ENCODE measurements around the gene GPR176. TPM values are rescaled to one million over a fixed set of nuclear protein-coding genes. Genes with fewer than 3 reads are reported as not detected.
"Not testable (repeated sequence)": the region's sequence is repeated elsewhere in the genome, so short reads cannot be mapped to it uniquely, and the experiment has no call there.

GPR176 gene
- total RNA-seq, 2 donors from 2014 or later, result 0.41 to 0.47 TPM

DNA sequence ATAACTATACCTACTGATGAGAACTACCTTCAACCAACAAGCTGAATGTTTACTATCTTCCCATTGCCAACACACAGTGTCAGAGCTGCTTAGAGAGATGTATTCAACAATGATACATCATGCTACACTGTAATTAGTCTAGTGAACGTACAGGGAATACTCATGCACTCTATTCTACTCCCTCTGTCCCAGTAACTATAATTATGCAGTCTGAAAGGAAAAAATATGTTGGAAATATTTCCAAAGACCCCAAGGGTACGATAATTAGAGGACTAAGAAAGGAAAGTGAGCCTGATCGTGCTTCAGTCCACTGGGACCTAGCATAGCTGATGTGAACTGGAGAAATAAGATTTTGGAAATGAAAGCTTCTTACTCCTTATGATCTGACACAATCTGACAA is 100.5 kb downstream of the GPR176 start:
- DNase-seq (ENCODE audit: low spot score in 2 of 2), result no peak
- no peak overlapping the region for H3K27ac Mint-ChIP-seq
- ATAC-seq, result no peak
- H3K36me3 Mint-ChIP-seq, result no peaks in the 10 kb centered on the region
- H3K9me3 Mint-ChIP-seq, result peaks cover 0 to 10% of the 10 kb centered on the region in 2 donors

DNA sequence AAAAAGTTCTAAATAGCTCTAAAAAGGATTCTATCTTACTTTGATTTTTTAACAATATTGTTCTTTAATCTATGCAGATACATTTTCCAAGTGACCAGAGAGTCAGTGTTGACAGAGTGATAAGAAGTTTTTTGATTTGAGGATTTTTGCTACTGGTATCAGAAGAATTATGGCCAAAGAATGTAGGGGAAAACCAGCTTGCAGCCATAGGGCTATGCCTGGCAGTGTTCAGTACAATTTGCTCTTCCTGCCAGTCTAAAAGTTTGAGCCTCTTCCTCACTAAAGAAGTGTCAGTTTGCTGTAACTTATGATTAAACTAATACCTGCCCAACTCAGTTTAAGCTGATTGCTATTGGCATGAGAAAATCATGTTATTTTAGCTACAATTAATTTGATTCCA is 102.2 kb downstream of the GPR176 start:
- no peak overlapping the region for H3K27ac Mint-ChIP-seq
- DNase-seq (ENCODE audit: low spot score in 2 of 2) (no peak), ATAC-seq (no peak)
- no peaks in the 10 kb centered on the region for H3K36me3 Mint-ChIP-seq
- no peaks in the 10 kb centered on the region for H3K9me3 Mint-ChIP-seq

DNA sequence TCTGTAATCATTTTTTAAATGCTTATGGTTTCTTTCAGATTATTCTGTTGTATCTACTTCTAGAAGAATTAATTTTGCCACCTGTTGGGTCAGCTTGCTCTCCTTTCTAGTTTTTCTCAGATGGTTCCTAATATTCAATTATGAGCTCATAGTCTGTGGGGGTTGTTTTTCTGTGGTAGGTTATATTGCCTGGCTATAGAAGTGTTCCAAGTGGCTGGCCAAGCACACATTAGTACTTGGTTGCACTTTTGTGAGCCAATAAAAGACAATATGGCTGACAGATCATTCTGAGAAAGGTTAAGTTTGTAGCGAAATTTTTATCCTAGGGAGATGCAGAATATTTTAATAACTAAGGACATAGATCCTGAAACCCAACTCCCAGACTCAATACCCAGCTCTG is 105.6 kb downstream of the GPR176 start:
- H3K27ac Mint-ChIP-seq, result no peak overlapping the region
- ATAC-seq, result no peak
- DNase-seq (ENCODE audit: low spot score in 2 of 2), result no peak
- H3K9me3 Mint-ChIP-seq, result no peaks in the 10 kb centered on the region
- H3K36me3 Mint-ChIP-seq, result no peaks in the 10 kb centered on the region

DNA sequence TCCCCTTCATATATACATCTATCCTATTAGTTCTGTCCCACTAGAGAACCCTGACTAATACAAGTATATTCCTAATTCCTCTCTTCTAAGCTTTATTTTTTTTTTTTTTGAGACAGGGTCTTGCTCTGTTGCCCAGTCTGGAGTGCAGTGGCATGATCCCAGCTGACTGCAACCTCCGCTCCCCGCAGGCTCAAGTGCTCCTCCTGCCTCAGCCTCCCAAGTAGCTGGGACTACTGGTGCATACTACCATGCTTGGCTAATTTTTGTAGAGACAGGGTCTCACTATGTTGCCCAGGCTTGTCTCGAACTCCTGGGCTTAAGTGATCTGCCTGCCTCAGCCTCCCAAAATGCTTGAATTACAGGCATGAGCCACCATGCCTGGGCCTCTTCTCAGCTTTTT is 107.4 kb downstream of the GPR176 start:
- not testable (repeated sequence) for H3K36me3 Mint-ChIP-seq; H3K27ac Mint-ChIP-seq; H3K9me3 Mint-ChIP-seq; DNase-seq (ENCODE audit: low spot score in 2 of 2); ATAC-seq

DNA sequence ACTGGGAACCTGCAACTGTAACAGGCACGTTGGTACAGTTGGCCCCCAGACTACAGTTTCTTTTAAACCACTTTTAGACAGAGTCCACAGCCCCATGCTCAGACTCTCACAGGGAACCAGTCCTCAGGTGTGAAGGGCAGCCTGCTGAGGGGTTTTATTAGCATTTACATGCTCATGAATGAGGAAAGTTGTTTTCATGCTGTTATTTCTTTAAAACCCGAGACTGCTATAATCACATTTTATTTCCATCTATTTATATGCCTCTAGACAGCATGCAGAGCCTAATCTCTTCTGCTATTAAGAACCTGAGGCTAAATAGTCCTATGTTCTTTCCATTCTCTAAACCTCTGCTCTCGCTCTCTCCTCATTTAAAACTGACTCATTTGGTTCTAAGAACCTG is 111.2 kb downstream of the GPR176 start:
- H3K36me3 Mint-ChIP-seq, result no peaks in the 10 kb centered on the region
- no peak overlapping the region for H3K27ac Mint-ChIP-seq
- ATAC-seq (no peak), DNase-seq (ENCODE audit: low spot score in 2 of 2) (no peak)
- no peaks in the 10 kb centered on the region for H3K9me3 Mint-ChIP-seq

DNA sequence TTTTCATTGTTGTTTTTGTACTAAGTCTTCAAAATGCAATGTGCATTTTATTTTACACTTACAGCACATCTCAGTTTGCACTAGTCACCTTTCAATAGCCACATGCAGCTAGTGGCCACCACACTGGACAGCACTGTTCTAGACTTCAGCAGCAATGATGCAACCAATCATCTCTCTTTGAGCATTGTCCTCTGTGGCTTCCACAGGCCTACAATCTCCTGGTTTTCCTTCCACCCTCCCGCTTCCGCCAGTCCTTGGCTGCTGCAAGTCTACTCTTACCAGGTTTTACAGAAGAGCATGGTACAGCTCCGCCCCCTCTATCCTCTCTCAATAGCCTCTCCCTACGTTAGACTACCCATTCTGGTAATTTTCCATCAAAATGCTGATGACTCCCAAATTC is 112.3 kb downstream of the GPR176 start:
- DNase-seq (ENCODE audit: low spot score in 2 of 2), result no peak
- no peaks in the 10 kb centered on the region for H3K9me3 Mint-ChIP-seq
- H3K36me3 Mint-ChIP-seq, result no peaks in the 10 kb centered on the region
- ATAC-seq, result no peak
- no peak overlapping the region for H3K27ac Mint-ChIP-seq

DNA sequence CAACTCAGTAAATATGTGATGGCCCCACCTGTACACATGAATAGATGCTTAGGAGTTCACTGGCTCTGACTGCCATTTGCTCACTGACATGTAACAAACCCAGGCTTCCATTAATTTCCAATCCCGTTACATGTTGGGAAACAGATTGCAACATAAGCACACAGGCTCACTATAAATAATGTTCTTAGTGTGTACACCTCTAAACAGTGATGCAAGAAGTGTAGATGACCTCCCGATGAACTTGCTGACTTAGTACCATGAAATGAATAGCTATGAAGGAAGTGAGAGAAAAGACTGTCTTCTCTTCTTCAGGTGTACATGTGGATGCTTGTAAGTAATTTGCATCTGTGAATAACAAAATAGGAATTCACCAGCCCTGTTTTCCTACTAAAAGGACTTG is 116.0 kb downstream of the GPR176 start:
- no peak for DNase-seq (ENCODE audit: low spot score in 2 of 2)
- H3K36me3 Mint-ChIP-seq, result no peaks in the 10 kb centered on the region
- ATAC-seq, result no peak
- H3K27ac Mint-ChIP-seq, result no peak overlapping the region
- H3K9me3 Mint-ChIP-seq, result no peaks in the 10 kb centered on the region

DNA sequence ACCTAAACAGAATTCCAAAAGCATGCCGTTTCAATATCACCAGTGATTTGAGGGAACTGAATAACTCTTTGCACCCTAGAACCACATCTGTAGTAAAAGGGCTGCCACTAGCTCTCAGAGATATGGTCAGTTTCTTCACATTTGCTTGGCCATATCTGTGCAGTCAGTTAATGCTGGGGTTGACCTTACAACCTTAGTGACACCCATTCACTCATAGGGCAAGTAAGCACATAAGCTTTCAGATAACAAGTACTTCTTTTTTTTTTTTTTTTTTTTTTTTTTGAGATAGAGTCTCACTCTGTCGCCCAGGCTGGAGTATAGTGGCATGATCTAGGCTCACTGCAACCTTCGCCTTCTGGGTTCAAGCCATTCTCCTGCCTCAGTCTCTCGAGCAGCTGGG is 117.0 kb downstream of the GPR176 start:
- H3K36me3 Mint-ChIP-seq, result no peaks in the 10 kb centered on the region
- DNase-seq (ENCODE audit: low spot score in 2 of 2) (no peak), ATAC-seq (no peak)
- no peaks in the 10 kb centered on the region for H3K9me3 Mint-ChIP-seq
- no peak overlapping the region for H3K27ac Mint-ChIP-seq

DNA sequence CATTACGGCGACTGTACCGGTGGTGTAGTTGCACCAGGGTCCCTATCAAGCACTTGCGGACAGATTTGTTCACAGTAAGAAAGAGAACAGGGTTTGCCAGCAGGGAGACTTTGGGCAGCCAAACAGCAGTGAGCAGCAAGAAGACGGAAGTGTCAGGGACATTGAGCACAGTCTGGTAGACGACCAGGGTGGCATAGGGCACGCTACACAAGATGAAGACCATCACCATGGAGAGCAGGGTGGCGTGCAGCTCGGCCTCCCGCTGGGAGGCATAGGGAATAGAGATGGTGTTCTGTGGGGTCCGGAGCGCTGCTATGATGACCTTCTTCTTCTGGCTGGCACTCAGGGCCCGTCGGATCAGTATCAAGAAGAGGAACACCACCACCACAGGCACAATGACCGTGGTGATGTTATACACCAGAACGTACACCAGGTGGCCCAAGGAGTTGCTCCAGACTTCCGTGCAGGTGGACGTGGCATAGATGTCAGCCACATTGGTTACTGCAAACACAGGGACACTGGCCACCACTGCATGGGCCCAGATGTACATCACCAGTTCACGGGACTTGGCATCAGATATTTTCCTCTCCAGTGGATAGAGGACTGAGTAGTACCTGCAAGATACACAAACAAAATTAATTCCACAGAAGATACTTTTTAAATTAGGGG is 118.3 kb downstream of the GPR176 start:
- Mint-ChIP-seq H3K27ac (no peak overlapping the region), H3K36me3 (no peaks in the 10 kb centered on the region), H3K9me3 (no peaks in the 10 kb centered on the region)
- peak in 1 of 2 donors; percentile 57 for ATAC-seq
- DNase-seq (ENCODE audit: low spot score in 2 of 2), result peak in 1 of 2 donors; percentile 13

DNA sequence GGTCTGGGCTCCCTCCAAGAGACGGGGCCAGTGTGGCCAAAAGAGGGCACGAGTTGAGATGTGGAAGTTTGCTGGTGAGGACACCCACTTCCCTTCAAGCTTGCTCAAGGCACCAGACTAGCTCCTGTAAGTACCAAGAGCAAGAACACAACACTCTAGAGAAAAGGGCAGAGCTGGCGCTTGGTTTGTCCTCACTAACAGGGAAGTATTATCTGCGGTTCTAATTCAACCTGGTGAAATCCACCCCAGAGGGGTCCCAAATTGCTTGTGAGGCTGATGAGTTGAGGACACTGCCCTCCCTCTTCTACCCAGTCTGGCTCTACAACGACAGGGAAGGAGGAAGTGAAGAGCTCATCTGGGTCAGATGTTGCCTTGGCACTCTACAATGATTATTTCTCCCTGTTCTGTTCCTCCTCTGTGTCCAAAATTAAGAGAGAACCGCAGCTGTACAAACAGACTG is 120.5 kb downstream of the GPR176 start:
- Mint-ChIP-seq H3K27ac (no peak overlapping the region), H3K9me3 (no peaks in the 10 kb centered on the region)

DNA sequence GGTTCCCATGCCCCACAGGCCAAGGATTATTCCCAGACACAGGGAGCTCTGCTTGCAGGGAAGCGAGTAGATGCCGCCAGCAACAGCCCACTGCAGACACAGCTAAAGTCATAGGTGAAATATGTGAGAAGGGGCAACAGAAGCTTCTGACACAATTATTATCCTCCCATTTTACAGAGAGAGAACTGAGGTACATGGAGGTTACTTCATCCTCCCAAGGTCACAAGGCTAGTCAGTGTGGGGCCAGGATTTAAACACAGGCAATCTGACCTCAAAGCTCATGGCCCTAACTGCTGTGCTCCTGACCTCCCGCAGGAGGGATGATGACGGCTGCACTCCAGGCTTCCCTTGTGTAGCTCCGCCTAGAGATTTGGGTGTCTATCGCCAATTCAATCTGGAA is 121.7 kb downstream of the GPR176 start:
- Mint-ChIP-seq H3K9me3 (no peaks in the 10 kb centered on the region), H3K27ac (no peak overlapping the region), H3K36me3 (no peaks in the 10 kb centered on the region)
- DNase-seq (ENCODE audit: low spot score in 2 of 2), result no peak
- ATAC-seq, result no peak

More for the DNA sequence above, 120.5 kb downstream of the GPR176 start:
- no peaks in the 10 kb centered on the region for H3K36me3 Mint-ChIP-seq
- ATAC-seq (no peak), DNase-seq (ENCODE audit: low spot score in 2 of 2) (no peak)

DNA sequence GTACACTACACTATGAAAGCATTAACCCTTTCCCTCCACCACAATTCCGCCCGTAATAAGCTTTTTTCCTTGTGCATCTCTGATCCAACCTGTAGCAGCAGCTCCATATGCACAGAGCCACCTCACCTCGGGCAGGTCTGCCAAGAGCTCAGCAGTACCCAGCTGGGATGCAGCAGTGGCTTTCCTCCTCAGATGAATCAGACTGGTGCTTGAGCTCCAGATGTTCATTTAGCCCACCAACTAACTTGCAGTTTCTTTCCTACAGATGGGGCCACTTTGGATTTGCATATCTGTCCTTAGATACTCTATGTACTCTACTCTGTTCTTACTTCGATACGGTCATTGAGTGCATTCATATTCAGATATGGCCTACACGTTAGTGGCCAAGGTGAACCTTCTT is 122.7 kb downstream of the GPR176 start:
- H3K36me3 Mint-ChIP-seq, result no peaks in the 10 kb centered on the region
- ATAC-seq, result no peak
- H3K9me3 Mint-ChIP-seq, result no peaks in the 10 kb centered on the region
- DNase-seq (ENCODE audit: low spot score in 2 of 2), result no peak
- no peak overlapping the region for H3K27ac Mint-ChIP-seq

DNA sequence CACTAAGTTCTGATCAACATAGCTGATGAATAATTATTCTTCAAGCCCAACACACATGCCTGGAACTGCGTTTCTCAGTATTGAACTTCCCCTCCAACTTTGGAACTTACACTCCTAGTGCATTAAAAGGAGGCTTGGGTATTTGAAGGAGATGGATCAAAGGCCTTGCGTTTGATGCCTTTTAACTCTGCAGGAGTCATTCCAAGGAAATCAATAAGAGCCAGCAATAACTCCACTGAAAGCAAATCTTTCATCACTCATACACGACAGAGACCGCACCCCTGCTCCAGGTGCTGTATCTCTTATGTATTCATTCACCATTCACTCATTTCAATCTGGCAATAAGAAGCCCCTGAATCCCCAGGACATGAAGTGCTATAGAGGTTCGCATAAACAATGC is 123.5 kb downstream of the GPR176 start:
- no peak for ATAC-seq
- Mint-ChIP-seq H3K36me3 (no peaks in the 10 kb centered on the region), H3K27ac (no peak overlapping the region), H3K9me3 (no peaks in the 10 kb centered on the region)
- DNase-seq (ENCODE audit: low spot score in 2 of 2), result no peak

DNA sequence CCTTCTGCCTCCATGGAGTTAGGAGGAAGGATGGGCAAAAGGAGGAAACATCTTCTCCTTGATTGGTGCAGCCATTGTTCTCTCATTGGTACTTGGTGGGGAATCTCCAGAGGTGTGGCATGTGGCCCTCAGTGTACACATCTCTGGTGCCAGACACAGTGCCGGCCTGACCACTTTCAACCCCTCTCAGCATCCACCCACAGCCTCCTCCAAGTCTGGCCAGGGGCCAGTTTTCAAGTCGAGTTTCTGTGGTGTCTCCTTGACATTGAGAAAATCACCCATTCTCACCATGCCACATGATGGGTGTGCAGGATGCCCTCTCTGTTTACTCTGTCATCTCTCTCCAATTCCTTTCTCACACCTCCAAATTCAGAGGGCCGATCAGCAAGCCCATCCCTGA is 124.6 kb downstream of the GPR176 start:
- H3K27ac Mint-ChIP-seq, result no peak overlapping the region
- no peaks in the 10 kb centered on the region for H3K36me3 Mint-ChIP-seq
- no peaks in the 10 kb centered on the region for H3K9me3 Mint-ChIP-seq
- no peak for DNase-seq (ENCODE audit: low spot score in 2 of 2)
- no peak for ATAC-seq

DNA sequence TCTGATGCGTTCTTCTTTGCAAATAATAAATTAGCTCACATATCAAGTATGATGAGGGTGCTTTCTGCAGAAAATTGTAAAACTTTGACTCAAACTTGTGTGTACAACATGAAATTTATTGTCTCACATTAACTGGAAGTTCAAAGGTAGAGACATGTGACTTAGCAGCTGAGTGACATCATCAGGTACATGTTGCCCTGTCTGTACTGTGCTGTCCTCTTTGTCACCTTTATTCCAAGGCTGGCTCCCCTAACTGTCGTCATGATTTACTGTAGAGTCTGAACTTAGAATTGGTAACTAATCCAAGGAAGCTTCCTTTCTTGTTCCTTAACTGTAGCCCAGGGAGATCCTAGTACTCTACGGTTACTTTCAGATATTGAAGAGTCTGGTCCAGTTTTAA is 125.1 kb downstream of the GPR176 start:
- Mint-ChIP-seq H3K9me3 (no peaks in the 10 kb centered on the region), H3K27ac (no peak overlapping the region), H3K36me3 (no peaks in the 10 kb centered on the region)
- no peak for DNase-seq (ENCODE audit: low spot score in 2 of 2)
- ATAC-seq, result no peak

DNA sequence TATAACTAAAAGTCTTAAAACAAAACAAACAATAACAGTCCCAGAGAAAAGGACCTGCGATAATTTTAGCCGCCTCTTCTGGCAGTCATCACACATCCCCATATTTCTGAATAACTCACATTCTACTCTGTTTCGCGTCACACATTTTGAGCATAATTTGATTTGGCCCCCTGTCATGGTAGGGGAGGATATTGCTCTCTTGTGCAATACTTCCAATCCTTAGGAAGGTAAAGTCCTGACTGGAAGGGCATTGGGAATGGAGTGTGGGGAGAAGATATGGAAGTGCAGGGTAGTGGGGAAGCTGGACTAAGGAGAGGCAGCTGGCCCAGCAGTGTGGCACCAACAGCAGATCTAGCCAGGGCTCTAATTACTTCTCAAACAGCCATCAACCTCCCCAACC is 126.1 kb downstream of the GPR176 start:
- H3K27ac Mint-ChIP-seq, result no peak overlapping the region
- DNase-seq (ENCODE audit: low spot score in 2 of 2), result no peak
- H3K36me3 Mint-ChIP-seq, result no peaks in the 10 kb centered on the region
- no peaks in the 10 kb centered on the region for H3K9me3 Mint-ChIP-seq
- ATAC-seq, result no peak

DNA sequence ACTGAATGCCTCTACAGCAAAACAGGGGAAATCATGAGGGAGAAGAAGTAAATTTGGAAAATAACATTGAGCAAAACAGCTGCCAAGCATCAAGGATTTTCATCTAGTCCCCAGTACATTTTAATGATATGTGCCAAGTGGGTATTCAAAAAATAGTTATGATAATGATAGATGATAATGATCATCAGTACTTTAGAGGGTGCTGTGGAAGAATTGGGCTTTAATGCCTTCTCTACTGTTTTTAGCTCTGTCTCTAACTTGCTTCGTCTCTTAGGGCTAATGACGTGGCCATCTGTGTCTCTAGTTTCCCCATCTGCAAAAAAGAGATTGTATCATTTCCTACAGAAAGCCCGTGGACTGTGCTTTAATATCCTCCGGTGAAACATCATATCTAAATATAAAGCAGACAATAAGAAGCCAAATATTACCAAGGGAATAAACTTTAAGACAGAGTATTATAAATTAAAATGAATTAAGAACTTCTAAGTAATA is 127.2 kb downstream of the GPR176 start:
- no peak for ATAC-seq
- no peaks in the 10 kb centered on the region for H3K9me3 Mint-ChIP-seq
- no peak for DNase-seq (ENCODE audit: low spot score in 2 of 2)
- H3K27ac Mint-ChIP-seq, result no peak overlapping the region
- H3K36me3 Mint-ChIP-seq, result no peaks in the 10 kb centered on the region

DNA sequence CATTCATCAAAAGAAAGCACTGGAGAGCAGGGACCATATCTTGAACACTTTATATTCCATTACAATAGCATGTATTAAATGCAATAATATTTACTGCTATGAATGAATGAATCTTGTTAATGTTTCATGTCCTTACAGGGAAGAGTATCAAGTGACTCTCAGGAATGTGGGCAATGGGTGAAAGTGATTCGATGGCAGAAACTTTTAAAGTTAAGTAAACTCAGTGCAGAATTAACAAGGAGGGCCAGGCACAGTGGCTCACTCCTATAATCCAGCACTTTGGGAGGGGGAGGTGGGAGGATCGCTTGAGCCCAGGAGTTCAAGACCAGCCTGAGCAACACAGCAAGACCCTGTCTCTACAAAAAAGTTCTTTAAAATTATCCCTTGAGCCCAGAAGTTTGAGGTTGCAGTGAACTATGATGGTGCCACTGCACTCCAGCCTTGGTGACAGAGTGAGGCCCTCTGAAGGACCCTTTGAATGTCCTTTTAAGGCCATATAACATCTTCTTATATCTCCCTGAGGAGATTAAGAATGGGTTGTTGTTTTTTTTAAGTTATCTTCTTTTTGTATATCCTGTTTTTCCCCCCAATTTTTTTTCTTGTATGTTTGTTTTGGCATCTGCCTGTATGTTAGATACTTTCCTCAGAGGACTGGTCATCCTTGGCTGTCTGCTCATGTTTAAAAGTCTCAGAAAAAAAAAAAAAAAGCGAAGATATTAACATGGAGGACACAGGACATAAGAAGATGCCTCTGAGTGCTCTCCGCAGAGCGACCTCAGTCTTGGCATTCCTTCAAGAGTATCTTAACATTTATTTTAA is 127.8 kb downstream of the GPR176 start:
- H3K36me3 Mint-ChIP-seq, result no peaks in the 10 kb centered on the region
- no peaks in the 10 kb centered on the region for H3K9me3 Mint-ChIP-seq
- no peak overlapping the region for H3K27ac Mint-ChIP-seq
- no peak for ATAC-seq
- DNase-seq (ENCODE audit: low spot score in 2 of 2), result no peak

Data from activated naive CD4-positive, alpha-beta T cell treated with anti-CD3 and anti-CD28 coated beads, Interleukin-2, amount 50 U/mL, for 72 hours (primary cell).